Measurements from ENCODE around the gene OXTR.

Gene OXTR

DNA sequence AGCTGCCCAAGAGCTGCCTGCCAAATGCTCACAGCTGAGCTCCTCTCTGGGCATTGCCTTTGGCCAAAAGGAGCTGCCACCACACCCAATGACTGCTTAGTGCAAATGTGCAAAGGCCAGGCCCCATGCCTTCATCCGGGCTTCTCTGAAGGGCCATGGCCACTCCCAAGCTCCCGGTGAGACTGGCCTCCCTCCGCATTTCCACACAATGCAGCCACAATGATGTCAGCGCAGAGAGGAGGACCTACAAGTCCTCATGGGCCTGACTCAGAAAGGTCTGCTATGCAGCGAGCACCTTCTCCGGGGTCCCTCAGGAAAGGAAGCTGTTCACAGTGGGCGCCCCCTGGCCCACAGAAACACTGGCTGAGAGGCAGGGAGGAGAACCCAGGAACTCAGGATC lies 12.7 kb downstream of the OXTR start:
- TF ChIP-seq, protein P1, sequence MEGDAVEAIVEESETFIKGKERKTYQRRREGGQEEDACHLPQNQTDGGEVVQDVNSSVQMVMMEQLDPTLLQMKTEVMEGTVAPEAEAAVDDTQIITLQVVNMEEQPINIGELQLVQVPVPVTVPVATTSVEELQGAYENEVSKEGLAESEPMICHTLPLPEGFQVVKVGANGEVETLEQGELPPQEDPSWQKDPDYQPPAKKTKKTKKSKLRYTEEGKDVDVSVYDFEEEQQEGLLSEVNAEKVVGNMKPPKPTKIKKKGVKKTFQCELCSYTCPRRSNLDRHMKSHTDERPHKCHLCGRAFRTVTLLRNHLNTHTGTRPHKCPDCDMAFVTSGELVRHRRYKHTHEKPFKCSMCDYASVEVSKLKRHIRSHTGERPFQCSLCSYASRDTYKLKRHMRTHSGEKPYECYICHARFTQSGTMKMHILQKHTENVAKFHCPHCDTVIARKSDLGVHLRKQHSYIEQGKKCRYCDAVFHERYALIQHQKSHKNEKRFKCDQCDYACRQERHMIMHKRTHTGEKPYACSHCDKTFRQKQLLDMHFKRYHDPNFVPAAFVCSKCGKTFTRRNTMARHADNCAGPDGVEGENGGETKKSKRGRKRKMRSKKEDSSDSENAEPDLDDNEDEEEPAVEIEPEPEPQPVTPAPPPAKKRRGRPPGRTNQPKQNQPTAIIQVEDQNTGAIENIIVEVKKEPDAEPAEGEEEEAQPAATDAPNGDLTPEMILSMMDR (IDR thresholded peaks at IDR 0.05; ENCODE audit: insufficient read depth, low read depth, low read length, missing control alignments): no peak
- H3K4me3 ChIP-seq (ENCODE audit: low read depth, low read length): no peak overlapping the region
- DNase-seq (ENCODE audit: low read depth): no peak

DNA sequence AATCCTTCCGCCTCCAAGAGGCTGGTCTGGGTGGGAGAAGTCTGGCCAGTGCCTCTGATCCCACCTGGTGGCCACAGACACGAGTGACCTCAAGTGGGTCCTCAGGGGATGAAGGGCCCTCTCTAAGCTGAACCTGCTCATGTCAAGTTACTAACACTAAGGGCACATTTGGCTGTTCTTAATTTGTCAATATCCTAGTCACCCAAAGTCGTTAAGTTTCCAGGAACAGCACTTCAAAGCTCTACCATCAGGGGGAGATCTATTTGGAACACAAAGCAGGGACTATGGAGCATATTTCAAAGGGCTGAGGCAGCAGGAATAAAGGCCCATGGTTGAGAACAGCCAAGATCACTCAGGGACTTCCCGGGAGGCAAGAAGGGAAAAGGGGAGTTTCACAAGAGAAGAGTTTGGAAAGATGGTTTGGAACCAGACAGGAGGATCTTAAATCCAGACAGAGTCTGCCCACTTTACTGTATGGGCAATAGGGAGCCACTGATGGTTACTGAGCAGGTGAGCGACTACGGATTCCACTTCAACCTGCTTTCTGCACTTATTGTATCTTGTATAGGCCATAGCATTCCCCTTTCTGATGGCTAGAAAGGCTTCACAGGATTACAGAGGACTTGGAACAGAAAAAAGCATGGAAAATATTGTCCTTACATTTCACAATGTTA lies 13.7 kb downstream of the OXTR start:
- DNase-seq (ENCODE audit: low read depth): no peak
- H3K4me3 ChIP-seq (ENCODE audit: low read depth, low read length): no peak overlapping the region
- TF ChIP-seq, protein P1 (IDR thresholded peaks at IDR 0.05; ENCODE audit: insufficient read depth, low read depth, low read length, missing control alignments): peak; percentile 30

DNA sequence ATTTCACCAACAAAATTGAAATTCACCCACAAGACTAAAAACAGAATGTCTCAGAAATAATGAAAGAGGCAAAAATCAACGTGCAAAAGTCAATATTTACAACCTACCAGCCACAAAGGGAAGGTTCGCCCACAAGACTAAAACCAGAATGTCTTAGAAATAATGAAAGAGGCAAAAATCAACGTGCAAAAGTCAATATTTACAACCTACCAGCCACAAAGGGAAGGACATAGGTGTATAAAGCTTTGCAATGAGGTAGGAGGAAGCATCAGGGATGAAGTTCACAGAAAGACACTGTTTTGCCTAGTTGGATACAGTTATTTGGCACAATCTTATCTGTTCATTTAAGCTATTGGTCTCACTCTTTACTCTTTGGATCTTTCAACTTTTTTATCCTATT lies 14.3 kb downstream of the OXTR start:
- TF ChIP-seq, protein P1 (IDR thresholded peaks at IDR 0.05; ENCODE audit: insufficient read depth, low read depth, low read length, missing control alignments): no peak
- no peak overlapping the region for H3K4me3 ChIP-seq (ENCODE audit: low read depth, low read length)
- DNase-seq (ENCODE audit: low read depth): no peak

DNA sequence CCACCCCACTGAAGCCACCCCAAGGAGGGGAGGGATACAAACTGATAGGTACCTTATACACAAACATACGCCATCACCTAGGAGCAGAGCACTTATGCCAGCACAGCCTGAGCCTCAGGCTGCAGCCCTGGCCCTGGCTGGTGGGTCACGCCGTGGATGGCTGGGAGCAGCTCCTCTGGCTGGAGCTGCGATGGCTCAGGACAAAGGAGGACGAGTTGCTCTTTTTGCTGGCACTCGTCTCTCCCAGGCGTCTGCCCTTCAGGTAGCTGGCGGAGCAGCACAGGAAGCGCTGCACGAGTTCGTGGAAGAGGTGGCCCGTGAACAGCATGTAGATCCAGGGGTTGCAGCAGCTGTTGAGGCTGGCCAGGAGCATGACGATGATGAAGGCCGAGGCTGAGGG lies 16.6 kb downstream of the OXTR start:
- no peak for DNase-seq (ENCODE audit: low read depth)
- H3K4me3 ChIP-seq (ENCODE audit: low read depth, low read length): no peak overlapping the region
- TF ChIP-seq, protein P1 (IDR thresholded peaks at IDR 0.05; ENCODE audit: insufficient read depth, low read depth, low read length, missing control alignments): no peak

DNA sequence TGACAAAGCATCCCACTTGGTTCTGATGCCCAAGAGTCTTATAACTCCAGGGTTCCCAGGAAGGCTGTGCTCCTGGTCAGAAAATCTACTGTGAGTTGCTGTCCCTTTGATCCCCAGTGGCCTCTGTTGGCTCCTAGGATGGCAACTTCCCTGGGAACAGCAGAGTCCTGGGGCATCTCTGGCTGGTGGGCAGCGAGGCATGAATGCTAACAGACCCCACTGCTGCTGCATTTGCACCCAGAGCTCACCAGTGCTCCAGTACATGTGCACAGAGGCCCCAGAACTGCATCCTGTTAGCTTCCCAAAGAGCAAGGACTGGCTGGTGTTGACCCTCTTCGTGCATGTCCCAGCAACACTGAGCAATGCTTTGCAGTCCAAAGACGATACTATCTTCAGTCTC lies 20.1 kb downstream of the OXTR start:
- DNase-seq (ENCODE audit: low read depth): no peak
- TF ChIP-seq, protein P1 (IDR thresholded peaks at IDR 0.05; ENCODE audit: insufficient read depth, low read depth, low read length, missing control alignments): no peak
- no peak overlapping the region for H3K4me3 ChIP-seq (ENCODE audit: low read depth, low read length)

DNA sequence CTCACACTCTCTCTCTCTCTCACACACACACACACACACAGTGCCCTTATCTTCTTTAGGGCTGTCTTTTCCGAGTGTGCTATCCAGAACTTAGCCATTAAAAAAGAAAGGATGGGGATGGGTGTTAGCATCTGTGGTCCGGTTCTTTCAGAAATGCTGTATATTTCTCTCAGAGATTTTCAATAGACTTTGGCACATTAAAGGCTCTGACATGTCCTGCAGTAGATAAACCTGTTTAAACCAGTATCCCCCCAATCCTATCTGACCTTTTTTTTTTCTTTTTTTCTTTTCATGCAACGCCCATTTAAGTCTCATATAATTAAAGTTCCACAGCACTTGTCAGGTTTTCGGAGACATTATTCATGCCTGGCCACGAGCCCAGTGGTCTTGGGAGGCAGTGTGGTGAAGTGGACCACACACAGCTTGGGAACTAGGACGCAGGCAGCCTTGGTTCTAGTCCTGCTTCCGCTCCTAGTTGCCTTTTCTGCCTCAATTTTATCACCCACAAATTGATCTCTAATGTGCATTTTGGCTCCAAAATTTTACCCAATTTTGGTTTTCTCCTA lies 22.6 kb downstream of the OXTR start:
- H3K4me3 ChIP-seq (ENCODE audit: low read depth, low read length): no peak overlapping the region
- no peak for DNase-seq (ENCODE audit: low read depth)
- TF ChIP-seq, protein P1 (IDR thresholded peaks at IDR 0.05; ENCODE audit: insufficient read depth, low read depth, low read length, missing control alignments): no peak

Measured in GM12865 (cell line).